ENCODE data around the gene PNLIPRP2. TPM values are rescaled to one million over a fixed set of nuclear protein-coding genes. Genes with fewer than 3 reads are reported as not detected.

The PNLIPRP2 gene
- total and polyA plus RNA-seq, 2 of the 4 experiments (the other 2 are of a cell fraction) = not detected

- WGBS, 2 experiments (ENCODE audit: extremely low coverage in 2 of 2, insufficient read length in 1 of 2) = 29% methylated on average over 1 of the region's 4 CpGs; no CpG with 5 or more reads in 1 of the 2 experiments
- H4K5ac ChIP-seq (ENCODE audit: low read depth, low read length) = no peak overlapping the region
- no peak overlapping the region for H3K4me2 ChIP-seq (ENCODE audit: low read depth, low read length)
- H3K4ac ChIP-seq (ENCODE audit: low read depth, low read length) = no peak overlapping the region
- no peak overlapping the region for H3K18ac ChIP-seq (ENCODE audit: low read depth, low read length)
- dilution Hi-C loops (cut with HindIII; ENCODE audit: low sequenced_read_pairs, unreplicated experiment) = no loop called here
- no peak for TF ChIP-seq MXI1 (IDR thresholded peaks at IDR 0.05; ENCODE audit: borderline replicate concordance, low read depth, low read length)
- TF ChIP-seq SMC3 (IDR thresholded peaks at IDR 0.05; ENCODE audit: low read depth, low read length) = no peak
- no peak for TF ChIP-seq MAFK (IDR thresholded peaks at IDR 0.05; ENCODE audit: low read depth, low read length)
- no peak for TF ChIP-seq POLR2A (IDR thresholded peaks at IDR 0.05; ENCODE audit: low read depth, low read length)
- no peak for TF ChIP-seq CHD1 (IDR thresholded peaks at IDR 0.05; ENCODE audit: low read depth, low read length)
- no peak for TF ChIP-seq NFE2L2 (IDR thresholded peaks at IDR 0.05; ENCODE audit: low read depth, low read length)
- TF ChIP-seq USF2 (IDR thresholded peaks at IDR 0.05; ENCODE audit: low read depth, low read length) = no peak
- TF ChIP-seq RFX5 (IDR thresholded peaks at IDR 0.05; ENCODE audit: low read depth, low read length) = no peak
- no peak for TF ChIP-seq FOS (IDR thresholded peaks at IDR 0.05; ENCODE audit: low read depth, low read length)
- TF ChIP-seq CEBPB (IDR thresholded peaks at IDR 0.05; ENCODE audit: low read depth, low read length) = no peak
- no peak for TF ChIP-seq RAD21 (IDR thresholded peaks at IDR 0.05; ENCODE audit: low read length)
- TF ChIP-seq CTCF (conservative IDR thresholded peaks at IDR 0.05; ENCODE audit: low read depth, low read length) = no peak
- TF ChIP-seq BHLHE40 (IDR thresholded peaks at IDR 0.05; ENCODE audit: low read depth, low read length) = no peak
- TF ChIP-seq MAZ (IDR thresholded peaks at IDR 0.05; ENCODE audit: borderline replicate concordance, low read depth, low read length) = no peak
- no peak for TF ChIP-seq ELK1 (IDR thresholded peaks at IDR 0.05; ENCODE audit: borderline replicate concordance, low read depth, low read length)
- TF ChIP-seq RCOR1 (IDR thresholded peaks at IDR 0.05; ENCODE audit: insufficient replicate concordance, low read length) = no peak
- no peak overlapping the region for H3K4me3 ChIP-seq (ENCODE audit: insufficient read depth, low read depth, low read length)
- H3K23ac ChIP-seq (ENCODE audit: low read depth, low read length) = no peak overlapping the region
- H3K79me1 ChIP-seq (ENCODE audit: low read depth in 1 of 2, low read length in 2 of 2) = no peaks in the 10 kb centered on the region
- intact Hi-C loops (cut with micrococcal nuclease) = no loop called here
- H3K27me3 ChIP-seq (ENCODE audit: control insufficient read depth, insufficient read depth, low read length) = peaks cover 2% of the 10 kb centered on the region; the same call in 1 of the 2 replicates
- no peak overlapping the region for H3K56ac ChIP-seq (ENCODE audit: extremely low read depth, insufficient read depth, low read length)
- H2BK15ac ChIP-seq (ENCODE audit: low read depth, low read length) = no peak overlapping the region
- ChIA-PET POLR2A (ENCODE audit: unreplicated experiment) (no interaction called here), CTCF (interaction anchor here (0.5 to 0.6 kb wide), 2 partner anchors 35 to 364 kb away, joined by 3 to 4 read pairs; no protein-coding TSS in a partner anchor)
- no TSS peak for BruUV-seq (replicated peaks)
- no peak overlapping the region for H2AK9ac ChIP-seq (replicated peaks; ENCODE audit: low read depth, low read length, poor library complexity)
- H3K9me3 ChIP-seq (ENCODE audit: control insufficient read depth, insufficient read depth, low read length) = no peaks in the 10 kb centered on the region
- no peak overlapping the region for H3K27ac ChIP-seq (ENCODE audit: insufficient read depth, low read length)
- no peak overlapping the region for H2BK120ac ChIP-seq (ENCODE audit: low read depth, low read length)
- no peak overlapping the region for H2AK5ac ChIP-seq (ENCODE audit: low read depth, low read length)
- no peak overlapping the region for H3K9ac ChIP-seq (ENCODE audit: low read depth, low read length)
- no peak for ATAC-seq (ENCODE audit: low read depth)
- H4K20me1 ChIP-seq (ENCODE audit: insufficient read depth, low read length) = no peaks in the 10 kb centered on the region
- H2BK5ac ChIP-seq (ENCODE audit: low read depth, low read length, poor library complexity, severe bottlenecking) = no peak overlapping the region
- no peak overlapping the region for H3K14ac ChIP-seq (replicated peaks; ENCODE audit: low read depth, low read length)
- no peaks in the 10 kb centered on the region for H3K4me1 ChIP-seq (ENCODE audit: control insufficient read depth, insufficient read depth, low read length)
- no peak for DNase-seq
- H2BK20ac ChIP-seq (ENCODE audit: low read depth, low read length) = no peak overlapping the region
- H3K36me3 ChIP-seq (ENCODE audit: control insufficient read depth, insufficient read depth, low read length) = no peaks in the 10 kb centered on the region
- no peaks in the 10 kb centered on the region for H3K9me1 ChIP-seq (ENCODE audit: insufficient read depth, low read length)
- no peak overlapping the region for H4K8ac ChIP-seq (ENCODE audit: low read depth in 2 of 2, low read length in 2 of 2)
- no peak overlapping the region for H4K91ac ChIP-seq (ENCODE audit: insufficient read depth, low read depth, low read length)
- no peak overlapping the region for H2AFZ ChIP-seq (replicated peaks; ENCODE audit: low read length, poor library complexity)
- in situ Hi-C loops (cut with MboI; ENCODE audit: low sequenced_read_pairs) = no loop called here
Observed at GRCh38 chr10:116654816-116655215, 34.1 kb downstream of the PNLIPRP2 start.

Data from IMR-90 (cell line).